Dendritic cell treated with granulocyte-macrophage colony-stimulating factor and Interleukin-4, amounts not matched to agents 40 ng/mL and 50 ng/mL, for 4 days (primary cell): Measurements from ENCODE around the gene MAP4K3.

Source experiments
- H3K27ac Mint-ChIP-seq: one replicate; pipeline ENCODE4 v1.8.0; 2022; ENCODE audit warnings: mild to moderate bottlenecking, mixed read lengths
- H3K27me3 Mint-ChIP-seq: one replicate; pipeline ENCODE4 v1.8.0; 2022; ENCODE audit warnings: mild to moderate bottlenecking, mixed read lengths
- H3K36me3 Mint-ChIP-seq: one replicate; pipeline ENCODE4 v1.8.0; 2022; ENCODE audit warnings: low read depth, mixed read lengths
- H3K4me1 Mint-ChIP-seq: one replicate; pipeline ENCODE4 v1.8.0; 2022; ENCODE audit warnings: low read depth, mixed read lengths
- H3K4me3 Mint-ChIP-seq: one replicate; pipeline ENCODE4 v1.8.0; 2022; ENCODE audit warnings: mild to moderate bottlenecking, moderate library complexity, mixed read lengths
- H3K9me3 Mint-ChIP-seq: one replicate; pipeline ENCODE4 v1.8.0; 2022; ENCODE audit warnings: mixed read lengths
- intact Hi-C: fragments of 100-400 bp; cut with micrococcal nuclease; formaldehyde crosslinking; loops from one replicate; pipeline ENCODE4 v1.15.0; 2022

MAP4K3 gene

DNA sequence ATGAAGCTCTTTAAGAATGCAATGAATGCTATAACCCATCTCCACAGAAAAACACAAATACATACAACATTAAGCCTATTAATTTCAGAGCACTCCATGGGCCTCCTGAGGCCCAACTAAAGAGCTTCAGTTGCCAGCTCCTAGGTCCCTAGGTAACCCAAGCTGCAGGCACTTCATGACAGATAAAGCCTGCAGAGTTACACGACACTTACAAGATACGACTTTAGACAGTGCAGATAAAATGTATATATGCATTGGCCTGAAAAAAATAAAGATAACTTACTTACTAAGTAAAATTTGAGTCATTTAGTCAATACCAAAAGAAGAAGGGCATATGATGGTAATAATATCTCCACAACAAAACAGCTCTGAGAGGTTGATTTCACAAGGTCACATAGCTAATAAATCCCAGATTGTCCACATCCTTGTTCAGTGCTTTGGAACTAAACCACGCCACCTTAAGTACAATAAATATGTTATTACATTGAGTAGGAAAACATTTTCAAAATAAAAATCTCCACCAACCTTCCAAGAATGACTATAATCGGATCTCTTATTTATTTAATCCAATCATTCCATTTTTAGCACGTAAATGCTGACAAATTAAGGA lies 3.4 kb downstream of the MAP4K3 start:
- peaks cover 14% of the 10 kb centered on the region for H3K36me3 Mint-ChIP-seq
- H3K4me1 Mint-ChIP-seq = peaks cover 42% of the 10 kb centered on the region
- intact Hi-C loops = loop anchor here (10.0 kb wide), 1 partner anchor 81 kb away; no protein-coding TSS in a partner anchor
- H3K9me3 Mint-ChIP-seq = no peaks in the 10 kb centered on the region
- H3K27me3 Mint-ChIP-seq = peaks cover 4% of the 10 kb centered on the region
- no peak overlapping the region for H3K27ac Mint-ChIP-seq
- H3K4me3 Mint-ChIP-seq = no peak overlapping the region

- intact Hi-C loops = loop anchor here (10.0 kb wide), 1 partner anchor 82 kb away; no protein-coding TSS in a partner anchor
- peaks cover 2% of the 10 kb centered on the region for H3K27me3 Mint-ChIP-seq
- peaks cover 39% of the 10 kb centered on the region for H3K4me1 Mint-ChIP-seq
- no peak overlapping the region for H3K4me3 Mint-ChIP-seq
- H3K36me3 Mint-ChIP-seq = peaks cover 14% of the 10 kb centered on the region
- H3K27ac Mint-ChIP-seq = no peak overlapping the region
- H3K9me3 Mint-ChIP-seq = no peaks in the 10 kb centered on the region
These were observed 4.4 kb downstream of the MAP4K3 start for GRCh38 chr2:39432701-39433100.

DNA sequence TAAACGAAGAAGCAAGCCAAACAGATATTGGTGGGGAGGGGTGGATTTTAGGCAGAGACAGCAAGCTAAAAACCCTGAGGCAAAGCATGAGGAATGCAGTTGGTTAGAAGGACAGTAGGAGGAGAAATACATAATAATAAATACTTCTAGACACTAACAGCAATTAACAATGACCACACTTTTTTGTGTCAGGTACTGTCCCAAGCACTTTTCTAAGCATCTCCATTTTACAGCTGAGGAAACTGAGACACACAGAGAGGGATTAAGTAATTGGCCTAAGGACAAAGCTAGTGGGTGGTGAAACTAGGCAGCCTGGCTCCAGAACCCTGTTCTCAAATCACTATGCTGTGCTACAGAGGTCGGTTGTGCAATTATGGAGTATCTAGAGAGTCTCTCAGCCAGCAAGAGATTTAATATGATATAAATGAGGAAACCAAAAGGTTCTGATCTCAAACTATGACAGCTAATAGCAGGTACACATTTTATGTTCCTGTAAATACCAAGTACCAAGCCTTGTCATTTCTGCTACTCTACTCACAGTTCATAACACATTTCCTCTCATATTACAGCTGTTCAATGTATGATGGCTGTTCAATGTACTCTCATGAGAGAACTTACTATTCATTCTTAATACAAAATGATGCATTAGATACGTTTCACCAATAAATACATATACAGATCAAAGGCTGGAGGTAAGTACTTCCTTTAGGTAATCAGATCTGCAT lies 5.3 kb downstream of the MAP4K3 start:
- Mint-ChIP-seq H3K9me3 (no peaks in the 10 kb centered on the region), H3K27me3 (peaks cover 2% of the 10 kb centered on the region), H3K4me3 (no peak overlapping the region), H3K27ac (no peak overlapping the region), H3K36me3 (peaks cover 6% of the 10 kb centered on the region), H3K4me1 (peaks cover 37% of the 10 kb centered on the region)
- intact Hi-C loops = loop anchor here (10.0 kb wide), 1 partner anchor 83 kb away; no protein-coding TSS in a partner anchor

- H3K27me3 Mint-ChIP-seq = no peaks in the 10 kb centered on the region
- peaks cover 19% of the 10 kb centered on the region for H3K4me1 Mint-ChIP-seq
- no peak overlapping the region for H3K4me3 Mint-ChIP-seq
- intact Hi-C loops = loop anchor here (10.0 kb wide), 1 partner anchor 85 kb away; no protein-coding TSS in a partner anchor
- no peaks in the 10 kb centered on the region for H3K9me3 Mint-ChIP-seq
- no peaks in the 10 kb centered on the region for H3K36me3 Mint-ChIP-seq
- no peak overlapping the region for H3K27ac Mint-ChIP-seq
These were observed 7.3 kb downstream of the MAP4K3 start for GRCh38 chr2:39429746-39430145.

DNA sequence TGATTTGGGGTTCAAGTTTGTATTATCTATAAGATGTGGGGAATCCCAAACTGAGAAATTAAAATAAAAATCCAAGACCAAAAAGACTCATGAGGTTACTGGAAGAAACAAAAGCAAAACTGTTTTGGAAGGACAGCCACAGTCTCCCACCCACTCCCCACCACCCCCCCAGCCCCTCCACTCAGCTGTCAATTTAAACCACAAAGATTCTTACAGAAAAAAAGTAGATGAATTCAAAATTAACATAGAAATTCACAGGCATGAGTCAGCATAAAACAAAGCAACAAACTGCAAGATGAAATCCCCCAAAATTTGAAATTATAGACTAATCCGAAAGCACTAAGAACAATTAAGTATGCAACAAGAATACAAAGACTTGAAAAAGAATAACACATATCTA lies 12.1 kb downstream of the MAP4K3 start:
- Mint-ChIP-seq H3K27me3 (peaks cover 5% of the 10 kb centered on the region), H3K4me1 (peaks cover 11% of the 10 kb centered on the region), H3K36me3 (no peaks in the 10 kb centered on the region), H3K9me3 (no peaks in the 10 kb centered on the region), H3K27ac (no peak overlapping the region), H3K4me3 (no peak overlapping the region)
- intact Hi-C loops = no loop called here

- Mint-ChIP-seq H3K36me3 (no peaks in the 10 kb centered on the region), H3K9me3 (no peaks in the 10 kb centered on the region), H3K27ac (no peak overlapping the region), H3K4me3 (no peak overlapping the region), H3K27me3 (peaks cover 5% of the 10 kb centered on the region), H3K4me1 (peaks cover 16% of the 10 kb centered on the region)
- intact Hi-C loops = no loop called here
These were observed 14.4 kb downstream of the MAP4K3 start for GRCh38 chr2:39422700-39423099.

DNA sequence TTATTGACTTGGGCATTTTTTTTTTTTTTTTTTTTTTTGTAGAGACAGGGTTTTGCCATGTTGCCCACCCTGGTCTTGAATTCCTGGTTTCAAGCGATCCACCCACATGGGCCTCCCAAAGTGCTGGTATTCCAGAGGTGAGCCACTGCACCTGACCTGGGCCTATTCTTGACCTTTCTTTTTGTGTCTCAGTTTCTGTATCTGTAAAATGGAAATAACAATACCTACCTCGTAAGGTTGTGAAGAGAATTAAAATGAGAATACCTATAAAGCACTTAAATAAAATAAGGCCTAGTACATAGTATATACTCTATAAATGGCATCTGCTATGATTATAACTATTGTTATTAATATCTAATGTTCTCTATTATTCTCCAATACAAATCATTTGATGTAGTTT lies 15.7 kb downstream of the MAP4K3 start:
- intact Hi-C loops = no loop called here
- Mint-ChIP-seq H3K4me1 (peaks cover 16% of the 10 kb centered on the region), H3K27me3 (peaks cover 5% of the 10 kb centered on the region), H3K36me3 (no peaks in the 10 kb centered on the region), H3K27ac (no peak overlapping the region), H3K4me3 (no peak overlapping the region), H3K9me3 (no peaks in the 10 kb centered on the region)

DNA sequence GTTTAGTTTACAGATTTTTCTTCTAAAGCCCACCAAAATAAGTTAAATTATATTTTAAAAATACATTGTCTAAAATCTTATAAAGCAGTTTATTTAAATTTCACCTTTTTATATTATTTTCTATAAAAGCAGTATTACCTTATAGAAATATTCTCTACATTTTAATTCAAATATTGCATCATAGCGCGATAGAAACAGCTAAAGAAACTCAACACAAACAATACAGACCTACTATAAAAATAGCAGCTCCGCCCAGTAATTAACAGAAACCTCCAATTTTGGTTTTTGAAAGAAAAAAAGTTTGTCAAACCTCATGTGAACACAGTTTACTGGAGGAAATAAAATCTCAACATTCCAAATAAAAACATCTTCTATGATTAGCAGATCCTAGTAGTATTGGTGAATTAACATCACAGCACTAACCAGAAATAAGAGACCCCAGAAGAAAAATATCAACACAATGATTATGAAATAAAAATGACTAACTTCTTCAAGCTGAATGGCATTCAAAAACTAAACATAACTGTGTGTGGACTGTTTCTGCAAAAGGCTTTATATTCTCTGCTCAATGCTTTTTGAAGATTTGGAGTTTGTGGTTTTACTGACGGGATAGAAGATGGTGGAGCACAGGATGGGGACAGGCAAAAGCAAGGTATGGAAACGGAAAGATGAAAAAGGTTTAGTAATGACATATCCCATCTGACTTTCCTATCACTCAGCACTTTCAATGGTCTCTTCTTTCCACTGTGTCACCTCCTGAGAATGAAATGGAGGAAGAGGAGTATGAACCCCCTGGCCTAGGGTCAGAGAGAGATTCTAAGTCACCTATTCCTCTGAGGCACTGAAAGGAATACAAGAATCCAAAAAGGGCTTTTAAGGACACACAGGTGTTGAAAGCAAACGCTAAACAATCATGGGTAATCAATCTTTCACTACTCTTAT lies 17.5 kb downstream of the MAP4K3 start:
- Mint-ChIP-seq H3K9me3 (no peaks in the 10 kb centered on the region), H3K36me3 (no peaks in the 10 kb centered on the region), H3K27me3 (peaks cover 7% of the 10 kb centered on the region), H3K4me3 (no peak overlapping the region), H3K27ac (no peak overlapping the region), H3K4me1 (peaks cover 23% of the 10 kb centered on the region)
- intact Hi-C loops = no loop called here

DNA sequence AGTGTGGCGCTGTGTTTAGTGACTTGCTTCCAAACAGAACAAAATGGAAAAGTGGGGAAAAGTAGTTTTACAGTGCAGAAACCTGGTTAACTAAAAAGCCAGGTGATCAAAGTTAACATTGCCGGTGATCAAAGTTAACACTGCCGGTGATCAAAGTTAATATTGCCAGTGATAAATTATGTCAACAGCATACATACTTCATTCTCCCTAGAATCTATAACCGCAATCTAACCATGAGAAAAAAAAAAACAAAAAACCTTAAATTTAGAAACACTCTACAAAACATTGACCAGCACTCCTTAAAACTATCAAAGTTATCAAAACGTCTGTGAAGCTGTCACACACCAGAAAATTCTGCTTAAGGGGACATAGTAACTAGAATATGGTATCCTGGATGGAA lies 18.6 kb downstream of the MAP4K3 start:
- intact Hi-C loops = no loop called here
- Mint-ChIP-seq H3K27me3 (peaks cover 12% of the 10 kb centered on the region), H3K27ac (no peak overlapping the region), H3K4me3 (no peak overlapping the region), H3K4me1 (peaks cover 34% of the 10 kb centered on the region), H3K9me3 (no peaks in the 10 kb centered on the region), H3K36me3 (no peaks in the 10 kb centered on the region)

- Mint-ChIP-seq H3K4me3 (no peak overlapping the region), H3K27ac (no peak overlapping the region), H3K36me3 (no peaks in the 10 kb centered on the region), H3K27me3 (peaks cover 19% of the 10 kb centered on the region), H3K9me3 (no peaks in the 10 kb centered on the region), H3K4me1 (peaks cover 40% of the 10 kb centered on the region)
- intact Hi-C loops = no loop called here
These were observed 20.9 kb downstream of the MAP4K3 start for GRCh38 chr2:39416140-39416539.

DNA sequence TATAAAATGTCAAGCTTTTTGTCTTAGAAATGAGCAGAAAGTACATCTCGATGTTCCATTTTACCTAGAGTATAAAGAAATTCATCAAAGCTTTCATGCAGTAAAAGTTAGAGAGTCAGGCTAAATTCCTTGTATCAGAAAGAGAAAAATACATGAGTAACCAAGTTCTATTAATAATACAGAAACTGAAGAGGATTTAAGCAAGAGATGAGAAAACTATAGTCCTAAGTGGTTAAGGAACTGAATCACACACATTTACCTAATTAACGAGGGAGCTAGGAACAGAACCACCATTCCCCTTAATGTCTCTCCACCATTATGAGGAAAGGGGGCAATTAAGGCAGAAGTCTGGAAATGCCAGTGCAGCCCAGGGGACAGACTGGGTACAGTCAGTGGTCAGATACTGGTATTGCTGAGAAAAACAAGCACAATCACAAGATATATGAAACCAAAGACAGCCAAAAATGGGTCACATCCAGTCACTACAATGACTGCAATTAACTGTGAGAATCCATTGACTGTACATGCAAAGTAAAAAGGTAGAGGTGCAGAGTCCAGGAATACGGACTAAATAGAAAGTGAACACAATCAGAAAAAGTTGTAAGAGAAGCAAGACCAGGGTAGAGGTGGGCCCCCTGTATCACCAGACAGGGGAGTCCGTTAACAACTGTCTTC lies 23.9 kb downstream of the MAP4K3 start:
- Mint-ChIP-seq H3K36me3 (no peaks in the 10 kb centered on the region), H3K4me1 (peaks cover 50% of the 10 kb centered on the region), H3K27ac (no peak overlapping the region), H3K27me3 (peaks cover 19% of the 10 kb centered on the region), H3K9me3 (no peaks in the 10 kb centered on the region), H3K4me3 (no peak overlapping the region)
- intact Hi-C loops = no loop called here

GRCh38 chr2:39411181-39411944 lies 25.7 kb downstream of the MAP4K3 start:
- Mint-ChIP-seq H3K4me1 (peaks cover 64% of the 10 kb centered on the region), H3K27me3 (peaks cover 27% of the 10 kb centered on the region), H3K27ac (no peak overlapping the region), H3K36me3 (no peaks in the 10 kb centered on the region), H3K9me3 (no peaks in the 10 kb centered on the region), H3K4me3 (no peak overlapping the region)
- intact Hi-C loops = no loop called here
